GM21529 (cell line): Measurements from ENCODE around the gene DCPS.
"Not testable (repeated sequence)": the region's sequence is repeated elsewhere in the genome, so short reads cannot be mapped to it uniquely, and the experiment has no call there.

Experiments
- ATAC-seq: cut with Tn5 transposase; IDR thresholded peaks from one replicate; pipeline ENCODE4 v1.9.1; 2021; ENCODE audit not compliant: unreplicated experiment

Gene DCPS

GRCh38 chr11:126357969-126358762 lies 54.3 kb downstream of the DCPS start:
- ATAC-seq, result no peak

GRCh38 chr11:126358763-126359160 lies 54.9 kb downstream of the DCPS start:
- no peak for ATAC-seq

- ATAC-seq, result no peak
Measured at GRCh38 chr11:126359431-126360048, 55.7 kb downstream of the DCPS start.

- no peak for ATAC-seq
Measured at GRCh38 chr11:126360049-126360446, 56.2 kb downstream of the DCPS start.

GRCh38 chr11:126361400-126361799 lies 57.5 kb downstream of the DCPS start:
- no peak for ATAC-seq

- no peak for ATAC-seq
Measured at GRCh38 chr11:126362879-126363655, 59.2 kb downstream of the DCPS start.

- ATAC-seq, result no peak
Measured at GRCh38 chr11:126363706-126364248, 59.9 kb downstream of the DCPS start.

- ATAC-seq, result not testable (repeated sequence)
Measured at GRCh38 chr11:126364735-126365134, 60.9 kb downstream of the DCPS start.

- not testable (repeated sequence) for ATAC-seq
Measured at GRCh38 chr11:126365508-126365907, 61.6 kb downstream of the DCPS start.

- ATAC-seq, result no peak
Measured at GRCh38 chr11:126366064-126366822, 62.4 kb downstream of the DCPS start.

- not testable (repeated sequence) for ATAC-seq
Measured at GRCh38 chr11:126366823-126367654, 63.2 kb downstream of the DCPS start.

- ATAC-seq, result not testable (repeated sequence)
Measured at GRCh38 chr11:126367806-126368205, 63.9 kb downstream of the DCPS start.

- not testable (repeated sequence) for ATAC-seq
Measured at GRCh38 chr11:126368336-126369119, 64.7 kb downstream of the DCPS start.

- ATAC-seq, result no peak
Measured at GRCh38 chr11:126370016-126370415, 66.2 kb downstream of the DCPS start.

- ATAC-seq, result no peak
Measured at GRCh38 chr11:126371595-126371994, 67.7 kb downstream of the DCPS start.

GRCh38 chr11:126373389-126374066 lies 69.7 kb downstream of the DCPS start:
- not testable (repeated sequence) for ATAC-seq

GRCh38 chr11:126374562-126375300 lies 70.9 kb downstream of the DCPS start:
- ATAC-seq, result not testable (repeated sequence)

GRCh38 chr11:126375726-126376125 lies 71.9 kb downstream of the DCPS start:
- no peak for ATAC-seq
